CD4-positive, CD25-positive, alpha-beta regulatory T cell (primary cell): ENCODE data around the gene POLE3. TPM values are rescaled to one million over a fixed set of nuclear protein-coding genes. Genes with fewer than 3 reads are reported as not detected.
"Not testable (repeated sequence)": the region's sequence is repeated elsewhere in the genome, so short reads cannot be mapped to it uniquely, and the experiment has no call there.

Source experiments
- ATAC-seq, 2 donors: fragments of 150-1000 bp; cut with Tn5 transposase; one replicate each; pipeline ENCODE4 v1.10.0; 2021; ENCODE audit warnings: low read depth in 2 of 2, moderate number of reproducible peaks in 2 of 2, moderate library complexity in 1 of 2
- DNase-seq, 3 donors: peaks; one replicate each; pipeline versions ENCODE4 v3.0.0 to v3.0.0-alpha.2; 2012 to 2022; ENCODE audit warnings: mixed read lengths in 1 of 3
- H3K27ac ChIP-seq: one replicate; pipeline ENCODE4 v1.7.0; 2013; ENCODE audit warnings: mild to moderate bottlenecking, low read length; ENCODE audit not compliant: insufficient read depth, poor library complexity, severe bottlenecking
- H3K27me3 ChIP-seq: one replicate; pipeline ENCODE4 v1.7.0; 2013; ENCODE audit warnings: low read length; ENCODE audit not compliant: control insufficient read depth, insufficient read depth
- H3K36me3 ChIP-seq: one replicate; pipeline ENCODE4 v1.7.0; 2013; ENCODE audit warnings: mild to moderate bottlenecking, low read length, moderate library complexity; ENCODE audit not compliant: control insufficient read depth, insufficient read depth
- H3K4me1 ChIP-seq: 2 replicates; pipeline ENCODE4 v1.7.0; 2013; ENCODE audit warnings: mild to moderate bottlenecking, low read length; ENCODE audit not compliant: insufficient read depth, control insufficient read depth, poor library complexity, severe bottlenecking
- H3K4me3 ChIP-seq: one replicate; pipeline ENCODE4 v1.7.0; 2013; ENCODE audit warnings: low read depth, mild to moderate bottlenecking, low read length, moderate library complexity
- H3K9me3 ChIP-seq, 2 experiments: 1 replicate in 1 of 2; 2 replicates in 1 of 2; pipeline ENCODE4 v1.7.0; 2013; ENCODE audit warnings: low read length in 2 of 2, mild to moderate bottlenecking in 1 of 2, moderate library complexity in 1 of 2; ENCODE audit not compliant: control insufficient read depth in 2 of 2
- H3K27ac Mint-ChIP-seq, 3 donors: one replicate each; pipeline ENCODE4 v1.8.0; 2020 to 2022; ENCODE audit warnings: mild to moderate bottlenecking in 3 of 3, mixed read lengths in 3 of 3, moderate library complexity in 2 of 3
- H3K27me3 Mint-ChIP-seq: one replicate; pipeline ENCODE4 v1.8.0; 2022; ENCODE audit warnings: mild to moderate bottlenecking, mixed read lengths
- H3K36me3 Mint-ChIP-seq: one replicate; pipeline ENCODE4 v1.8.0; 2020; ENCODE audit warnings: mixed read lengths
- H3K4me1 Mint-ChIP-seq, 4 donors: one replicate each; pipeline ENCODE4 v1.8.0; 2020 to 2022; ENCODE audit warnings: mixed read lengths in 4 of 4, mild to moderate bottlenecking in 1 of 4
- H3K4me3 Mint-ChIP-seq, 4 donors: one replicate each; pipeline ENCODE4 v1.8.0; 2020 to 2022; ENCODE audit warnings: mild to moderate bottlenecking in 4 of 4, mixed read lengths in 4 of 4, moderate library complexity in 3 of 4
- H3K9me3 Mint-ChIP-seq, 7 donors: one replicate each; pipeline ENCODE4 v1.8.0; 2020 to 2022; ENCODE audit warnings: mixed read lengths in 7 of 7, mild to moderate bottlenecking in 3 of 7, moderate library complexity in 2 of 7
- polyA plus RNA-seq, 4 donors: library from polyadenylated mRNA; unstranded; fragments of 300-500 nt; fragmentation: Illumina TruSeq; gene quantifications; one replicate each; pipeline ENCODE4 v1.2.3, GENCODE V29; 2021
- total RNA-seq: library from RNA; stranded (reverse); gene quantifications from one replicate; pipeline ENCODE4 v1.2.3, GENCODE V29; 2022

POLE3 gene
- total and polyA plus RNA-seq, 5 donors from 2014 or later = 58.0 to 160 (median 136) TPM

DNA sequence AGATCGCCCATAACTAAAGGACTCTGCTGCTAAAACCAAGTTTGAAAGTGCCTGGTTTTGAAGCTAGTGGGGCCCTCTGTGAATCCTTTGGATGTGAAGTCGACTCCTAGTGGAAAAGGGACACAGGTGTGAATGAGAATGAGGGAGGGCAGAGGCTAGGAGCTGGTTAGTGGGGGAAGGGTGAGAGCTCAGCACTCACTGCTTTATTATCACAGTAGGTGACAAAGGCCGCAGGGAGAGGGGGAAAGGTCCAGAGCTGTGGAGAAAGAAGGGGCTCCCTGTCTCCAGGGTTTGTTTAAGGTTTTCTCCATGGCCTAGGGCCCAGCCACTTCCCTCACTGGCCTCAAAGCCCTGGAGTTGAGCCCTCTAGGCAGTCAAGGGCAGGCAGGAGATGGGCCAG, 37.2 kb downstream of the POLE3 start:
- H3K27ac Mint-ChIP-seq = no peak overlapping the region

DNA sequence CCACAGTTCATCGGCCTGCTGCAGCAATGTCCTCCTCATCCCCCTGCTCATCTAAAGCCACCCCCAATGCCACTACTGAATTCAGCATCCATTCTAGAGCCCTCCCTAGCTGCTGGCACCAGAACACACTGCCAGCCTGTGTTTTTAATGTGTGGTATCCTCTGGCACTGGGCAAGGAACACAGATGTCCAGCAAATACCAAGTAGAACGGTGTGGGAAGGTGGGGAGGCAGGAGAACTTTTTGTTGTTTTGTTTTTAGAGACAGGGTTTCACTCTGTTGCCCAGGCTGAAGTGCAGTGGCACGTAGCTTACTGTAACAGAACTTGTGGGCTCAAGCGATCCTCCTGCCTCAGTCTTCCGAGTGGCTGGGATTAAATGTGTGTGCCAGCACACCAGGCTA, 38.4 kb downstream of the POLE3 start:
- no peak for ATAC-seq
- Mint-ChIP-seq H3K4me1 (peaks cover 8 to 21% (median 15%) of the 10 kb centered on the region in 4 donors), H3K36me3 (peaks cover 6% of the 10 kb centered on the region), H3K27ac (no peak overlapping the region), H3K9me3 (no peaks in the 10 kb centered on the region), H3K4me3 (no peak overlapping the region), H3K27me3 (no peaks in the 10 kb centered on the region)
- no peak overlapping the region for H3K27ac ChIP-seq
- no peaks in the 10 kb centered on the region for H3K27me3 ChIP-seq
- no peak overlapping the region for H3K4me3 ChIP-seq
- DNase-seq = no peak
- H3K4me1 ChIP-seq = peaks cover 10% of the 10 kb centered on the region
- H3K9me3 ChIP-seq = no peaks in the 10 kb centered on the region
- H3K36me3 ChIP-seq = peaks cover 19% of the 10 kb centered on the region

More for the DNA sequence above, 37.2 kb downstream of the POLE3 start:
- Mint-ChIP-seq H3K4me1 (peaks cover 8 to 22% (median 15%) of the 10 kb centered on the region in 4 donors), H3K36me3 (peaks cover 6% of the 10 kb centered on the region), H3K4me3 (peak overlapping the region in 1 of 4 donors; percentile 24), H3K9me3 (no peaks in the 10 kb centered on the region), H3K27me3 (no peaks in the 10 kb centered on the region)
- Histone ChIP-seq H3K9me3 (no peaks in the 10 kb centered on the region), H3K4me1 (peaks cover 13% of the 10 kb centered on the region), H3K4me3 (no peak overlapping the region), H3K36me3 (peaks cover 19% of the 10 kb centered on the region), H3K27ac (no peak overlapping the region), H3K27me3 (no peaks in the 10 kb centered on the region)
- no peak for ATAC-seq
- no peak for DNase-seq

DNA sequence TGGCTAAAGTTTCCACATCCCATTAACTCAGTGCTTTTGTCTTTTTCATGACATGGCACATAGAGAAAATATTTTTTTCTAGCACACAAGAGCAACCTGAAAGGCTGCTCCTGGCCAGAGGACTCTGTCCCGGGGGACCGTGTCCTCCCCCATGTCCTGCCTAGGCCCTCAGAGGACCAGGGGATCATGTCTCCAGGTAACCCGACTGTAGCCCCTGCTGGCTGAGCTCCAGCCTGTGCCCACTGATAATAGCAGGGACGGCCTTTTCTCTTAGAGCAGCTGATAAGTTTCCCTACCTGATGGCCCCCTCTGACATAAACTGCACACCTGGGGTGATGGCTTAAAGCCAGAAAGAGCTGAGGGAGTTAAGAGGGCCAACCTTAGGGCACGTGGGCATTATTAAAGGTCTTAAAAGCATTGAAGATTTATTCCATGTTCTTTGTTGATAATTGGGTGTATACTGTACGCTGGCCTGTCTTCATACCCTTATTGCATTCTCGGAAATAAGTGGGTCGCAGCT, 39.6 kb downstream of the POLE3 start:
- Histone ChIP-seq H3K9me3 (no peaks in the 10 kb centered on the region), H3K4me1 (peaks cover 9% of the 10 kb centered on the region), H3K27ac (no peak overlapping the region), H3K4me3 (no peak overlapping the region), H3K36me3 (peaks cover 19% of the 10 kb centered on the region), H3K27me3 (no peaks in the 10 kb centered on the region)
- DNase-seq (no peak), ATAC-seq (no peak)
- no peak overlapping the region for H3K27ac Mint-ChIP-seq
- H3K9me3 Mint-ChIP-seq = no peaks in the 10 kb centered on the region
- no peaks in the 10 kb centered on the region for H3K27me3 Mint-ChIP-seq
- peaks cover 8 to 20% (median 15%) of the 10 kb centered on the region in 4 donors for H3K4me1 Mint-ChIP-seq
- peaks cover 6% of the 10 kb centered on the region for H3K36me3 Mint-ChIP-seq
- H3K4me3 Mint-ChIP-seq = no peak overlapping the region

DNA sequence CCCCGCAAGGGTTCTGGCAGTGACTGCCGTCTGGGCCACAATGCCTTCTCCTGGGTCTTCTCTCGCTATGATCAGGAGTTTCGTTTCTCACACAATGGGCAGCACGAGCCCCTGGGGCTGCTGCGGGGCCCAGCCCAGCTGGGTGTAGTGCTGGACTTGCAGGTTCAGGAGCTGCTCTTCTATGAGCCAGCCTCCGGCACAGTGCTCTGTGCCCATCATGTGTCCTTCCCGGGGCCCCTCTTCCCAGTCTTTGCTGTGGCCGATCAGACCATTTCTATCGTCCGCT, 40.7 kb downstream of the POLE3 start:
- no peak overlapping the region for H3K27ac ChIP-seq
- ATAC-seq (no peak), DNase-seq (no peak)
- Mint-ChIP-seq H3K4me1 (peaks cover 0 to 9% (median 5%) of the 10 kb centered on the region in 4 donors), H3K27me3 (peaks cover 6% of the 10 kb centered on the region), H3K4me3 (no peak overlapping the region), H3K36me3 (peaks cover 6% of the 10 kb centered on the region), H3K9me3 (no peaks in the 10 kb centered on the region), H3K27ac (no peak overlapping the region)
- peaks cover 19% of the 10 kb centered on the region for H3K36me3 ChIP-seq
- H3K9me3 ChIP-seq = no peaks in the 10 kb centered on the region
- no peaks in the 10 kb centered on the region for H3K27me3 ChIP-seq
- no peaks in the 10 kb centered on the region for H3K4me1 ChIP-seq
- no peak overlapping the region for H3K4me3 ChIP-seq

DNA sequence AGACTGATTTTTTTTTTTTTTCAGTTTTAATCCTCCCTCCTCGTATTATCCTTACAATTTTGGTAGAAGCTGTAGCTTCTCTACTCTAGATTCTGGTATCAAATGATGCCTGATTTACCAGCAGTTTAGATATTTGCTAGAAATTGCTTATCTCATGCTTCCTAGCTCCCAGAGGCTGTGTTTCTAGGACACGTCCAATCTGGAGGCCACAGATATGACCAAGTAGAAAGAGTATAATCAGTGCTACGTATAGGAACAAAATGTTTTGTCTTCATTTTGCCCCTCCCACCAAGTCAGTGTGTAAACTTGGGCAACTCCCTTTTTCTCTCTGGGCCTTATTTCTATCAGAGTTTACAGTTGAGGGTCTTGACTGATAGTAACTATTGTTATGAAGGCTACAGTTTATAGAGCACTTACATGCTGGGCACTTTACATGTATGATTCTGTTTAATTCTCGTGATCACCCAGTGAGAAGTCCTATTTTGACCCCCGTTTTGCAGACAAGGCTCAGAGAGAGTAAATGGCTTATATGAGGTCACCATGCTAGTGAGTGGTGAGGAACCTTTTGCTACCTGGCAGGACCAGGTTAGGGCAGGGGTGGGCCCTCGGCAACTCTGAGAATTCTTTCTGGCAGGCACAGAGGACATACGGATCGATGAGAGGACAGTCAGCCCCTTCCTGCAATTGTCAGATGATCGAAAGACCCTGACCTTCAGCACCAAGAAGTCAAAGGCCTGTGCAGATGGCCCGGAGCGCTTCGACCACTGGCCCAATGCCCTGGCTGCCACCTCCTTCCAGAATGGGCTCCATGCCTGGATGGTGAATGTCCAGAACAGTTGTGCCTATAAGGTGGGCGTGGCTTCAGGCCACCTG, 41.3 kb downstream of the POLE3 start:
- Mint-ChIP-seq H3K9me3 (no peaks in the 10 kb centered on the region), H3K4me1 (peaks cover 0 to 3% (median under 1%) of the 10 kb centered on the region in 4 donors), H3K36me3 (peaks cover 6% of the 10 kb centered on the region), H3K27me3 (peaks cover 10% of the 10 kb centered on the region), H3K27ac (no peak overlapping the region), H3K4me3 (no peak overlapping the region)
- Histone ChIP-seq H3K27ac (no peak overlapping the region), H3K27me3 (no peaks in the 10 kb centered on the region), H3K4me1 (no peaks in the 10 kb centered on the region), H3K4me3 (no peak overlapping the region), H3K9me3 (no peaks in the 10 kb centered on the region), H3K36me3 (peaks cover 14% of the 10 kb centered on the region)
- no peak for DNase-seq
- ATAC-seq = no peak

DNA sequence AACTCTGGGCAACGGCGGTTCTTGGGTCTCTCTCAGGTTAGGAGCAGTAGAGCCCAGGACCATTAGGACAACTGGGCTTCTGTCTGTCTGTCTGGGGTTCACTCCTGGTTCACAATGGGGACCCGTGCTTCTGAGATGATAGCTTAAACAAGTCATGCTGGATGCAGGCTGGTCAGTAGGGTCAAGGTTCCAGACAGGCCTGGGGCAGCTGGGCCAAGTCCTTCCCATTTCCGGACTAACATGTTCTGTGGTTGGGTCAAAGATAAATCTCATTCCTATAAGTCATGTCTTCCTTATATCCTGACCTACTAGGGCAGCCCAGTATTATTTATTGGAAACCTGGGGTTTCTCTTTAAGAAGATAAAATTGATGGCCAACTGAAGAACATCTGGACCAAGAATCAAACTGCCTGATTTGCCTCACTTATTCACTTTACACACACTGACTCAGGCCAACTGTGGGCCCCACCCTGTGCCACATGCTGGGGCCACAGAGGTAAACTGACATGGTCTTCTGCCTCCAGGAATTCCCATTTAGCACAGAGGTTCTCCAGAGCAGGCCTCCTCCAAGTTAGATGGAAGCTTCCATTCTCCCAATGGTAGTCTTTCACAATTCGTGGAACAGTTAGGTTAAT, 42.0 kb downstream of the POLE3 start:
- H3K4me3 Mint-ChIP-seq = no peak overlapping the region
- H3K36me3 ChIP-seq = peaks cover 7% of the 10 kb centered on the region
- peaks cover 10% of the 10 kb centered on the region for H3K27me3 Mint-ChIP-seq
- no peak overlapping the region for H3K27ac ChIP-seq
- H3K4me1 ChIP-seq = no peaks in the 10 kb centered on the region
- H3K27me3 ChIP-seq = no peaks in the 10 kb centered on the region
- H3K9me3 ChIP-seq = no peaks in the 10 kb centered on the region
- ATAC-seq (no peak), DNase-seq (no peak)
- no peak overlapping the region for H3K4me3 ChIP-seq
- peaks cover 6% of the 10 kb centered on the region for H3K36me3 Mint-ChIP-seq
- H3K27ac Mint-ChIP-seq = no peak overlapping the region
- H3K9me3 Mint-ChIP-seq = no peaks in the 10 kb centered on the region
- H3K4me1 Mint-ChIP-seq = peaks cover 0 to 3% (median 0%) of the 10 kb centered on the region in 4 donors

DNA sequence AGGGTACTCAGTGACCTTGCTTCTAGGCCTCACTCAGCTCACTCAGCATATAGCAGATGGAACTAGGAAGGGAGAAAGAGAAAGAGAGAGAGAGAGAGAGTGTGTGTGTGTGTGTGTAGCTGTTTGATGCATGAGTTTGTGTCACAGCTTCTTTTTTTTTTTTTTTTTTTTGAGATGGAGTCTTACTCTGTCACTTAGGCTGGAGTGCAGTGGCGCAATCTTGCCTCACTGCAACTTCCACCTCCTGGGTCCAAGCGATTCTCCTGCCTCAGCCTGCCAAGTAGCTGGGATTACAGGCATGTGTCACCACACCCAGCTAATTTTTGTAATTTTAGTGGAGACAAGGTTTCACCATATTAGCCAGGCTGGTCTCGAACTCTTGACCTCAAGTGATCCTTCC, 44.8 kb downstream of the POLE3 start:
- H3K27ac Mint-ChIP-seq, H3K36me3 Mint-ChIP-seq, H3K36me3 ChIP-seq, ATAC-seq, H3K27me3 Mint-ChIP-seq, H3K4me3 ChIP-seq, H3K27me3 ChIP-seq, H3K27ac ChIP-seq, H3K4me3 Mint-ChIP-seq, DNase-seq, H3K4me1 Mint-ChIP-seq, H3K9me3 ChIP-seq, H3K4me1 ChIP-seq, H3K9me3 Mint-ChIP-seq: not testable (repeated sequence)
